WI38 (cell line): ENCODE data around the gene RECK.

Experiments used
- H3K4me3 ChIP-seq: 2 replicates; pipeline ENCODE4 v1.5.1; 2011; ENCODE audit warnings: low read depth, mild to moderate bottlenecking, control low read depth, low read length
- CTCF ChIP-seq: IDR thresholded peaks from 2 replicates; pipeline ENCODE4 v1.5.1; 2012; ENCODE audit warnings: low read depth, mild to moderate bottlenecking, control low read depth, low read length

The RECK gene

GRCh38 chr9:36049408-36049807, 12.7 kb downstream of the RECK start:
- H3K4me3 ChIP-seq = no peak overlapping the region
- no peak for TF ChIP-seq CTCF

DNA sequence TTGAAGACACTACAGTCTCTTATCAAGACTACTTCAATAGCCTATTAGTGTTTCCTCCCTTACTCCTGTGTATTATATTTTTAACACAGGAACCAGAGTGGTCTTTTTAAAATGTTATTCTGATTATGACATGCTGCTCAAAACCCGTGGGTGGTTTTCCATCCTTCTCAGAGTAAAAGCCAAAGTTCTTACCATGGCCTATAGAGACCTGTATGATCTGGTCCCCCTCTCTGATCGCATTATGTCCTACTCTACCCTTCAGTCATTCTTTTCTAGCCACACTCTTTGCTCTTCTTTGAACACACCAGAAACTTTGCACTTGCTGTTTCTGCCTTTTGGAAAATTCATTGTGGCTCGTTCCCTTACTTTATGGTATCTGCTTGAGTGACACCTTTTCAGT, 13.8 kb downstream of the RECK start:
- H3K4me3 ChIP-seq = no peak overlapping the region
- TF ChIP-seq CTCF = no peak

- TF ChIP-seq CTCF = no peak
- H3K4me3 ChIP-seq = no peak overlapping the region
These were observed 14.6 kb downstream of the RECK start for GRCh38 chr9:36051317-36051716.

- H3K4me3 ChIP-seq = no peak overlapping the region
- no peak for TF ChIP-seq CTCF
These were observed 17.3 kb downstream of the RECK start for GRCh38 chr9:36053971-36054370.

- no peak for TF ChIP-seq CTCF
- no peak overlapping the region for H3K4me3 ChIP-seq
These were observed 20.2 kb downstream of the RECK start for GRCh38 chr9:36056896-36057295.

DNA sequence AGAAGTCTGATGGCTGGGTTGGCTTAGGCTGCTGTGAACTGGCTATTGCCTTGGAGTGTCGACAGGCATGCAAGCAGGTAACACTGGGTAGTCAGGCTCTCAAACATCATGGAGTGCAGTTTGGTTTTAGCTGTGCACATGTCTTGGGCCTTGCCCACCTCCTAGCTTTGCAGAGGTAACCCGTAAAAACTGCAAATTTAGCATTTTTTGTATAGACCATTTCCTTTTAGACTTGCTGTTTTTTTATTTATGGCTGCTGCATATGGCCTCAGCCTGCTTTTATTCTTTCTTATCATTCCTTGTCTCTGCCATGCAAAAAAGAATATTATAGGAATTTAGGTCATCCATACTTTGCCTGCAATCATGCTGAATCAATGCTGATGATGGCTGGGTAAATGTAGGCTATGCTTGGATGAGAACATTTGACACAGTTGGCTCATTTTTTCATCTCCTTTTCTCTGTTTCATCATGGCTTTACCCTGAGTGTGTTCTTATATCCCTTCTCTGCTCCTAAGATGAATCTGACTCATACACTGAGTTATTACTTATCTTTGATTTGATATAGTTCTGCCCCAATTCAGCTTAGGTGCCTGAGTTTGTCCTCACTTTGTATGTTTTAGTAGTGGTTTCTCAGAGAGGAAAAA, 27.2 kb downstream of the RECK start:
- H3K4me3 ChIP-seq = no peak overlapping the region
- TF ChIP-seq CTCF = no peak

DNA sequence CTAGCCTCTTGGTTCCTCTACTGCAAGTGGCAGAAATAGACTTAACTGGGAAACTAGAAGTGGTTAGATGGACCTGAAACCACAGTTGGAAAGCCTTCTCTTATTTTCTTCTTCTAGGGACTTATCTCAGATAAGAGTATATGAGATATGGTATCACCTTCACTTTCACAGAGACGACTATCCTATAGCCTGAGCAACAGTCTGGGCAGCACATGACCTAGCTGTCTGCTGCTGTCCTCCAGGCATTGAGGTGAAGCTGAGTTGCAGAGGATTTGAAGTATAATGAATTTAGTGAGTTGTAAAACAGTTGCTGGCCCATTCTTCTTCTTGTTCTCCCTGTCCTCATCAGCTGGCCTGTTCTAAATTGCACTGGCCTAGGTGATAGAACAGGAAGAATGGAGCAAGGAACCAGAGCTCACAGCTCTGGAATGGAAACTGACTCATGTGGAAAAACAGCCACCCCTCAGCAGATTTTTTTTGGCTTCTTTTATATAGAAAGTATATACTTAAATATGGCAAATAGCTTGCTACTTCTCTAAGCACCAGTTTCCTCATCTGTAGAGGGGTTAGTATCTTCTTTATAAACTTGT, 27.8 kb downstream of the RECK start:
- TF ChIP-seq CTCF = no peak

More for the DNA sequence above, 27.8 kb downstream of the RECK start:
- no peak overlapping the region for H3K4me3 ChIP-seq
